Osteocyte (in vitro differentiated cells): ENCODE data around the gene ATP6V1E1. TPM values are rescaled to one million over a fixed set of nuclear protein-coding genes. Genes with fewer than 3 reads are reported as not detected.

Experiments used
- DNase-seq: peaks from one replicate; pipeline ENCODE4 v3.0.0; 2021; ENCODE audit warnings: mixed read lengths; ENCODE audit not compliant: unreplicated experiment; ENCODE audit errors: extremely low spot score
- H3K27ac Mint-ChIP-seq: one replicate; pipeline ENCODE4 v1.8.0; 2021; ENCODE audit warnings: mild to moderate bottlenecking, mixed read lengths; ENCODE audit not compliant: unreplicated experiment
- H3K27me3 Mint-ChIP-seq: one replicate; pipeline ENCODE4 v1.8.0; 2021; ENCODE audit warnings: mixed read lengths; ENCODE audit not compliant: unreplicated experiment
- H3K36me3 Mint-ChIP-seq: one replicate; pipeline ENCODE4 v1.8.0; 2021; ENCODE audit warnings: mixed read lengths; ENCODE audit not compliant: unreplicated experiment
- H3K4me1 Mint-ChIP-seq: one replicate; pipeline ENCODE4 v1.8.0; 2021; ENCODE audit warnings: mixed read lengths; ENCODE audit not compliant: unreplicated experiment
- H3K4me3 Mint-ChIP-seq: one replicate; pipeline ENCODE4 v1.8.0; 2021; ENCODE audit warnings: mild to moderate bottlenecking, moderate library complexity, mixed read lengths; ENCODE audit not compliant: unreplicated experiment
- H3K9me3 Mint-ChIP-seq: one replicate; pipeline ENCODE4 v1.8.0; 2021; ENCODE audit warnings: mixed read lengths; ENCODE audit not compliant: unreplicated experiment
- total RNA-seq: library from RNA; stranded (reverse); gene quantifications from 2 replicates; pipeline ENCODE4 v1.2.1, GENCODE V29; 2021
- TF ChIP-seq, protein P1 (sequence below): fragments of 200-600 bp; sonication (generic); IDR thresholded peaks from 2 replicates; pipeline ENCODE4 v1.5.0; 2021; ENCODE audit warnings: antibody characterized with exemption, mild to moderate bottlenecking, moderate library complexity

Gene ATP6V1E1
- total RNA-seq, 1 donor from 2014 or later = 119 TPM

DNA sequence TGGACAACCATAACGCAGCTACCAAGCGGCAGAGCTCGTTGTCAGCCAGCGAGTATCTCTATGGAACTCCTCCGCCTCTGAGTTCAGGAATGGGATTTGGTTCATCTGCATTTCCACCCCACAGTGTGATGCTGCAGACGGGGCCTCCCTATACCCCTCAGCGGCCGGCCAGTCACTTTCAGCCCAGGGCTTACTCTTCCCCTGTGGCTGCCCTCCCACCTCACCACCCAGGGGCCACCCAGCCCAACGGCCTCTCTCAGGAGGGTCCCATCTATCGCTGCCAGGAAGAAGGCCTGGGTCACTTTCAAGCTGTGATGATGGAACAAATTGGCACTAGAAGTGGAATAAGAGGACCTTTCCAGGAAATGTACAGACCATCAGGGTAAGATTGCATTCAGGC lies 79.4 kb downstream of the ATP6V1E1 start:
- H3K27ac Mint-ChIP-seq = no peak overlapping the region
- H3K27me3 Mint-ChIP-seq = peaks cover 2% of the 10 kb centered on the region
- no peak overlapping the region for H3K4me3 Mint-ChIP-seq
- H3K9me3 Mint-ChIP-seq = no peaks in the 10 kb centered on the region
- peaks cover 6% of the 10 kb centered on the region for H3K4me1 Mint-ChIP-seq
- H3K36me3 Mint-ChIP-seq = no peaks in the 10 kb centered on the region
- TF ChIP-seq, protein P1, sequence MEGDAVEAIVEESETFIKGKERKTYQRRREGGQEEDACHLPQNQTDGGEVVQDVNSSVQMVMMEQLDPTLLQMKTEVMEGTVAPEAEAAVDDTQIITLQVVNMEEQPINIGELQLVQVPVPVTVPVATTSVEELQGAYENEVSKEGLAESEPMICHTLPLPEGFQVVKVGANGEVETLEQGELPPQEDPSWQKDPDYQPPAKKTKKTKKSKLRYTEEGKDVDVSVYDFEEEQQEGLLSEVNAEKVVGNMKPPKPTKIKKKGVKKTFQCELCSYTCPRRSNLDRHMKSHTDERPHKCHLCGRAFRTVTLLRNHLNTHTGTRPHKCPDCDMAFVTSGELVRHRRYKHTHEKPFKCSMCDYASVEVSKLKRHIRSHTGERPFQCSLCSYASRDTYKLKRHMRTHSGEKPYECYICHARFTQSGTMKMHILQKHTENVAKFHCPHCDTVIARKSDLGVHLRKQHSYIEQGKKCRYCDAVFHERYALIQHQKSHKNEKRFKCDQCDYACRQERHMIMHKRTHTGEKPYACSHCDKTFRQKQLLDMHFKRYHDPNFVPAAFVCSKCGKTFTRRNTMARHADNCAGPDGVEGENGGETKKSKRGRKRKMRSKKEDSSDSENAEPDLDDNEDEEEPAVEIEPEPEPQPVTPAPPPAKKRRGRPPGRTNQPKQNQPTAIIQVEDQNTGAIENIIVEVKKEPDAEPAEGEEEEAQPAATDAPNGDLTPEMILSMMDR = no peak
- no peak for DNase-seq

DNA sequence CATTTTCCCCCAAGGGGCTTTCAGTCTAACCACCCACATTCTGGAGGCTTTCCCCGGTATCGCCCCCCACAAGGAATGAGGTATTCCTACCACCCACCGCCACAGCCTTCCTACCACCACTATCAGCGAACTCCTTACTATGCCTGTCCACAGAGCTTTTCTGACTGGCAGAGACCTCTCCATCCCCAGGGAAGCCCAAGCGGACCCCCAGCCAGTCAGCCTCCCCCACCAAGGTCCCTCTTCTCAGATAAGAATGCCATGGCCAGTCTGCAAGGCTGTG lies 79.9 kb downstream of the ATP6V1E1 start:
- no peaks in the 10 kb centered on the region for H3K36me3 Mint-ChIP-seq
- peaks cover 6% of the 10 kb centered on the region for H3K4me1 Mint-ChIP-seq
- H3K27ac Mint-ChIP-seq = no peak overlapping the region
- peaks cover 2% of the 10 kb centered on the region for H3K27me3 Mint-ChIP-seq
- no peak for DNase-seq
- no peak overlapping the region for H3K4me3 Mint-ChIP-seq
- no peaks in the 10 kb centered on the region for H3K9me3 Mint-ChIP-seq
- TF ChIP-seq, protein P1 = no peak

DNA sequence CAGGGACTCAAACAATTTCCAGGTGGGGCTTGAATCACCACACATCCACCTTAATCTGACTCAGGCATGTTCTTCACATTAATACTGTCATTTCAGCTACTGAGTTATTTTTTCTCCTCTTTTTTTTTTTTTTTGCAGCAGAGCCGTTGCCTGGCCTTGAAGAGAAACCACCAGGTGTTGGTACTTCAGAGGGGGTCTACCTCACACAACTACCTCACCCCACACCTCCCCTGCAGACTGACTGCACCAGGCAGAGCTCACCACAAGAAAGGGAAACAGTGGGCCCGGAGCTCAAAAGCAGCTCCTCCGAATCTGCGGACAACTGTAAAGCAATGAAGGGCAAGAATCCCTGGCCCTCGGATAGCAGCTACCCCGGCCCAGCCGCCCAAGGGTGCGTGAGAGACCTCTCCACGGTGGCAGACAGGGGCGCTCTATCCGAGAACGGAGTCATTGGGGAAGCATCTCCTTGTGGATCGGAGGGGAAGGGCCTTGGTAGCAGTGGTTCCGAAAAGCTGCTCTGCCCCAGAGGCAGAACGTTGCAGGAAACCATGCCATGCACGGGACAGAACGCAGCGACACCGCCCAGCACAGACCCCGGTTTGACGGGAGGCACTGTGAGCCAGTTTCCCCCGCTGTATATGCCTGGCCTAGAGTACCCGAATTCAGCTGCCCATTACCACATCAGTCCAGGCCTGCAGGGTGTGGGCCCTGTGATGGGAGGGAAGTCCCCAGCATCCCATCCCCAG lies 80.4 kb downstream of the ATP6V1E1 start:
- no peak for DNase-seq
- Mint-ChIP-seq H3K27me3 (peaks cover 2% of the 10 kb centered on the region), H3K36me3 (no peaks in the 10 kb centered on the region), H3K27ac (no peak overlapping the region), H3K9me3 (no peaks in the 10 kb centered on the region), H3K4me3 (no peak overlapping the region), H3K4me1 (peaks cover 6% of the 10 kb centered on the region)
- TF ChIP-seq, protein P1 = no peak

DNA sequence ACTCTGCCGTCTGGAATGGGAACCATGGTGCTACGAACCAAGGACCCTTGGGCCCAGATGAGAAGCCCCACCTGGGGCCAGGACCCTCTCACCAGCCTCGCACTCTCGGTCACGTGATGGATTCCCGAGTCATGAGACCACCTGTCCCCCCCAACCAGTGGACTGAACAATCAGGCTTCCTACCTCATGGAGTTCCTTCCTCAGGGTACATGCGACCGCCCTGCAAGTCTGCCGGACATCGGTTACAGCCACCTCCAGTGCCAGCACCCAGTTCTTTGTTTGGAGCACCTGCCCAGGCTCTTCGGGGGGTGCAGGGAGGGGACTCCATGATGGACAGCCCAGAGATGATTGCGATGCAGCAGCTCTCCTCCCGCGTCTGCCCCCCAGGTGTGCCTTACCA lies 86.1 kb downstream of the ATP6V1E1 start:
- Mint-ChIP-seq H3K4me1 (no peaks in the 10 kb centered on the region), H3K27ac (no peak overlapping the region), H3K9me3 (no peaks in the 10 kb centered on the region), H3K36me3 (no peaks in the 10 kb centered on the region), H3K27me3 (no peaks in the 10 kb centered on the region), H3K4me3 (no peak overlapping the region)
- no peak for DNase-seq
- TF ChIP-seq, protein P1 = no peak

Other genes starting within 250 kb of the ATP6V1E1 start
- not detected in 2 replicates for gene SLC25A18, start 65.3 kb downstream of the ATP6V1E1 start, total RNA-seq
- gene BCL2L13, start 10.0 kb upstream of the ATP6V1E1 start, total RNA-seq = 58.3 and 60.1 TPM in 2 replicates
- 8.4 and 11.6 TPM in 2 replicates for gene BID, start 145.7 kb upstream of the ATP6V1E1 start, total RNA-seq